Caco-2 (cell line): ENCODE measurements around the gene ZNF587B. TPM values are rescaled to one million over a fixed set of nuclear protein-coding genes. Genes with fewer than 3 reads are reported as not detected.
A peak's percentile ranks its signal among the peaks of the same experiment; 100 is the strongest.
"Not testable (repeated sequence)": the region's sequence is repeated elsewhere in the genome, so short reads cannot be mapped to it uniquely, and the experiment has no call there.

Source experiments
- BruUV-seq: library from RNA; stranded (reverse); fragments of 400-500 nt; replicated peaks from 2 replicates; lab custom pipeline; 2021; lab: Mats Ljungman, UMichigan
- CTCF ChIA-PET: fragments of 300-600 bp; sonication (Branson Sonifier 250); formaldehyde crosslinking; loops from one replicate; lab custom pipeline; 2022; ENCODE audit warnings: antibody characterized with exemption; lab: Charles Lee
- POLR2A ChIA-PET: fragments of 300-600 bp; sonication (Branson Sonifier 250); formaldehyde crosslinking; loops from one replicate; lab custom pipeline; 2022; ENCODE audit warnings: antibody characterized with exemption; lab: Charles Lee
- DNase-seq, 2 experiments: peaks; one replicate each; pipeline versions ENCODE4 v3.0.0 to v3.0.0-alpha.2; 2020 to 2022
- H3K27me3 ChIP-seq: replicated peaks from 2 replicates; pipeline ENCODE4 v1.6.0; 2011; ENCODE audit warnings: low read length; ENCODE audit not compliant: control insufficient read depth, insufficient read depth
- H3K36me3 ChIP-seq: 2 replicates; pipeline ENCODE4 v1.5.1; 2011; ENCODE audit warnings: low read length; ENCODE audit not compliant: control insufficient read depth, insufficient read depth
- H3K4me1 ChIP-seq: fragments of 250-450 bp; sonication (Bioruptor Pico); 2 replicates; pipeline ENCODE4 v1.5.1; 2020; ENCODE audit warnings: mild to moderate bottlenecking
- H3K4me3 ChIP-seq: 2 replicates; pipeline ENCODE4 v1.5.1; 2011; ENCODE audit warnings: low read depth, mild to moderate bottlenecking, control low read depth, low read length
- H3K9me3 ChIP-seq: fragments of 250-450 bp; sonication (Bioruptor Pico); 2 replicates; pipeline ENCODE4 v1.5.1; 2020; ENCODE audit warnings: mild to moderate bottlenecking, moderate library complexity
- H3K27ac Mint-ChIP-seq: one replicate; pipeline ENCODE4 v1.8.0; 2022; ENCODE audit warnings: mixed read lengths; ENCODE audit not compliant: unreplicated experiment
- H3K27me3 Mint-ChIP-seq: one replicate; pipeline ENCODE4 v1.8.0; 2022; ENCODE audit warnings: mixed read lengths; ENCODE audit not compliant: insufficient read depth, unreplicated experiment
- H3K36me3 Mint-ChIP-seq: one replicate; pipeline ENCODE4 v1.8.0; 2022; ENCODE audit warnings: mild to moderate bottlenecking, mixed read lengths; ENCODE audit not compliant: insufficient read depth, unreplicated experiment
- H3K4me1 Mint-ChIP-seq: one replicate; pipeline ENCODE4 v1.8.0; 2022; ENCODE audit warnings: low read depth, mixed read lengths; ENCODE audit not compliant: unreplicated experiment
- H3K4me3 Mint-ChIP-seq: one replicate; pipeline ENCODE4 v1.8.0; 2022; ENCODE audit warnings: mild to moderate bottlenecking, moderate library complexity, mixed read lengths; ENCODE audit not compliant: unreplicated experiment
- H3K9me3 Mint-ChIP-seq: one replicate; pipeline ENCODE4 v1.8.0; 2022; ENCODE audit warnings: mixed read lengths; ENCODE audit not compliant: unreplicated experiment
- CTCF ChIP-seq, 2 experiments: fragments of 200-600 bp in 1 of 2; IDR thresholded peaks; 1 replicate in 1 of 2; 2 replicates in 1 of 2; pipeline versions ENCODE4 v1.5.1 to v1.8.0; 2011 to 2022; ENCODE audit warnings: antibody characterized with exemption in 1 of 2, control low read depth in 1 of 2, inconsistent platforms in 1 of 2, low read depth in 1 of 2, low read length in 1 of 2, mild to moderate bottlenecking in 1 of 2, moderate library complexity in 1 of 2; ENCODE audit not compliant: insufficient read depth in 1 of 2, severe bottlenecking in 1 of 2, unreplicated experiment in 1 of 2
- intact Hi-C: fragments of 100-400 bp; cut with micrococcal nuclease; formaldehyde crosslinking; loops from one replicate; pipeline ENCODE4 v1.10.0; 2022; ENCODE audit not compliant: unreplicated experiment
- total RNA-seq: library from RNA; stranded (reverse); gene quantifications from 2 replicates; pipeline ENCODE4 v1.2.3, GENCODE V29; 2022

ZNF587B gene
- total RNA-seq, 1 experiment from 2014 or later: 35.4 TPM

- Mint-ChIP-seq H3K27ac (peak overlapping the region; percentile 69), H3K4me3 (peak overlapping the region; percentile 54), H3K36me3 (peaks cover 82% of the 10 kb centered on the region), H3K4me1 (peaks cover 50% of the 10 kb centered on the region)
- POLR2A ChIA-PET, H3K9me3 ChIP-seq, H3K27me3 Mint-ChIP-seq, H3K27me3 ChIP-seq, H3K36me3 ChIP-seq, intact Hi-C loops, CTCF ChIA-PET, BruUV-seq, H3K4me3 ChIP-seq, DNase-seq, H3K9me3 Mint-ChIP-seq: not testable (repeated sequence)
- H3K4me1 ChIP-seq: peaks cover 56% of the 10 kb centered on the region
Observed at GRCh38 chr19:57823608-57824007, 6.5 kb upstream of the ZNF587B start.

- no peak overlapping the region for H3K4me3 Mint-ChIP-seq
- no TSS peak for BruUV-seq
- peaks cover 86% of the 10 kb centered on the region for H3K36me3 Mint-ChIP-seq
- no peak for TF ChIP-seq CTCF (IDR thresholded peaks at IDR 0.05; ENCODE audit: insufficient read depth in 1 of 2, low read depth in 1 of 2, low read length in 1 of 2, severe bottlenecking in 1 of 2, unreplicated experiment in 1 of 2)
- Histone ChIP-seq H3K9me3 (no peaks in the 10 kb centered on the region), H3K4me3 (no peak overlapping the region), H3K36me3 (no peaks in the 10 kb centered on the region; the same call in 1 of the 2 replicates), H3K4me1 (peaks cover 72% of the 10 kb centered on the region), H3K27me3 (no peaks in the 10 kb centered on the region)
- peaks cover 60% of the 10 kb centered on the region for H3K4me1 Mint-ChIP-seq
- no peaks in the 10 kb centered on the region for H3K27me3 Mint-ChIP-seq
- POLR2A ChIA-PET: no interaction called here
- no peak for DNase-seq
- no peaks in the 10 kb centered on the region for H3K9me3 Mint-ChIP-seq
- no peak overlapping the region for H3K27ac Mint-ChIP-seq
- CTCF ChIA-PET: no interaction called here
- intact Hi-C loops: no loop called here
Observed at GRCh38 chr19:57825511-57825910, 4.6 kb upstream of the ZNF587B start.

- intact Hi-C loops: loop anchor here (1.0 kb wide), 1 partner anchor 13 kb away; no protein-coding TSS in a partner anchor
- H3K4me1 ChIP-seq: peaks cover 45% of the 10 kb centered on the region
- no peak for TF ChIP-seq CTCF (IDR thresholded peaks at IDR 0.05; ENCODE audit: insufficient read depth in 1 of 2, low read depth in 1 of 2, low read length in 1 of 2, severe bottlenecking in 1 of 2, unreplicated experiment in 1 of 2)
- BruUV-seq: no TSS peak
- no peaks in the 10 kb centered on the region for H3K9me3 ChIP-seq
- ChIA-PET POLR2A (no interaction called here), CTCF (no interaction called here)
- no peaks in the 10 kb centered on the region for H3K9me3 Mint-ChIP-seq
- peak overlapping the region; percentile 34 for H3K4me3 Mint-ChIP-seq
- H3K27me3 Mint-ChIP-seq: no peaks in the 10 kb centered on the region
- peaks cover 39% of the 10 kb centered on the region for H3K4me1 Mint-ChIP-seq
- H3K27ac Mint-ChIP-seq: peak overlapping the region; percentile 77
- H3K27me3 ChIP-seq: no peaks in the 10 kb centered on the region
- DNase-seq: no peak
- peaks cover 73% of the 10 kb centered on the region for H3K36me3 Mint-ChIP-seq
- no peak overlapping the region for H3K4me3 ChIP-seq
- no peaks in the 10 kb centered on the region for H3K36me3 ChIP-seq
Observed at GRCh38 chr19:57829316-57829715, 783 bp upstream of the ZNF587B start.

GRCh38 chr19:57836991-57837390 lies 6.9 kb downstream of the ZNF587B start:
- H3K9me3 Mint-ChIP-seq, H3K36me3 ChIP-seq, BruUV-seq, H3K27me3 ChIP-seq, DNase-seq, H3K9me3 ChIP-seq, POLR2A ChIA-PET, H3K27me3 Mint-ChIP-seq, H3K4me3 Mint-ChIP-seq, CTCF ChIA-PET, H3K27ac Mint-ChIP-seq, intact Hi-C loops, H3K4me3 ChIP-seq: not testable (repeated sequence)
- peaks cover 65% of the 10 kb centered on the region for H3K36me3 Mint-ChIP-seq
- H3K4me1 ChIP-seq: peaks cover 10% of the 10 kb centered on the region; the same call in 1 of the 2 replicates
- H3K4me1 Mint-ChIP-seq: peaks cover 18% of the 10 kb centered on the region

- peaks cover 12% of the 10 kb centered on the region; the same call in 1 of the 2 replicates for H3K4me1 ChIP-seq
- H3K4me3 ChIP-seq, H3K27me3 ChIP-seq, H3K9me3 Mint-ChIP-seq, intact Hi-C loops, BruUV-seq, H3K9me3 ChIP-seq, H3K36me3 ChIP-seq, H3K4me3 Mint-ChIP-seq, CTCF ChIA-PET, H3K27me3 Mint-ChIP-seq, DNase-seq: not testable (repeated sequence)
- Mint-ChIP-seq H3K4me1 (peaks cover 22% of the 10 kb centered on the region), H3K27ac (peak overlapping the region; percentile 46), H3K36me3 (peaks cover 73% of the 10 kb centered on the region)
- POLR2A ChIA-PET: interaction anchor here (0.6 kb wide), 1 partner anchor 32 kb away, joined by 3 read pairs; no protein-coding TSS in a partner anchor
Observed at GRCh38 chr19:57838622-57839191, 8.6 kb downstream of the ZNF587B start.
